ENCODE results near the gene DGKI. TPM values are rescaled to one million over a fixed set of nuclear protein-coding genes. Genes with fewer than 3 reads are reported as not detected.

The DGKI gene
- total and polyA plus RNA-seq, 2 of the 4 experiments (the other 2 are of a cell fraction): 3.9 to 15.8 TPM

GRCh38 chr7:137789215-137789882 lies 57.4 kb downstream of the DGKI start:
- no peak for ATAC-seq (ENCODE audit: low read depth)
- in situ Hi-C loops (cut with MboI; ENCODE audit: low sequenced_read_pairs): no loop called here

More at GRCh38 chr7:137789215-137789882, 57.4 kb downstream of the DGKI start:
- no peaks in the 10 kb centered on the region for H3K36me3 ChIP-seq (ENCODE audit: control insufficient read depth, insufficient read depth, low read length)
- no peaks in the 10 kb centered on the region for H3K9me1 ChIP-seq (ENCODE audit: insufficient read depth, low read length)
- H3K4me1 ChIP-seq (ENCODE audit: control insufficient read depth, insufficient read depth, low read length): no peaks in the 10 kb centered on the region
- no peak overlapping the region for H2BK5ac ChIP-seq (ENCODE audit: low read depth, low read length, poor library complexity, severe bottlenecking)
- ChIA-PET CTCF (no interaction called here), POLR2A (ENCODE audit: unreplicated experiment) (no interaction called here)
- H3K27me3 ChIP-seq (ENCODE audit: control insufficient read depth, insufficient read depth, low read length): no peaks in the 10 kb centered on the region
- TF ChIP-seq CTCF (conservative IDR thresholded peaks at IDR 0.05; ENCODE audit: low read depth, low read length): no peak
- TF ChIP-seq RCOR1 (IDR thresholded peaks at IDR 0.05; ENCODE audit: insufficient replicate concordance, low read length): no peak
- TF ChIP-seq USF2 (IDR thresholded peaks at IDR 0.05; ENCODE audit: low read depth, low read length): no peak
- TF ChIP-seq MXI1 (IDR thresholded peaks at IDR 0.05; ENCODE audit: borderline replicate concordance, low read depth, low read length): no peak
- TF ChIP-seq POLR2A (IDR thresholded peaks at IDR 0.05; ENCODE audit: low read depth, low read length): no peak
- TF ChIP-seq SMC3 (IDR thresholded peaks at IDR 0.05; ENCODE audit: low read depth, low read length): no peak
- no peak for TF ChIP-seq RAD21 (IDR thresholded peaks at IDR 0.05; ENCODE audit: low read length)
- TF ChIP-seq CHD1 (IDR thresholded peaks at IDR 0.05; ENCODE audit: low read depth, low read length): no peak
- no peak for TF ChIP-seq MAFK (IDR thresholded peaks at IDR 0.05; ENCODE audit: low read depth, low read length)
- TF ChIP-seq CEBPB (IDR thresholded peaks at IDR 0.05; ENCODE audit: low read depth, low read length): no peak
- no peak for TF ChIP-seq RFX5 (IDR thresholded peaks at IDR 0.05; ENCODE audit: low read depth, low read length)
- no peak for TF ChIP-seq FOS (IDR thresholded peaks at IDR 0.05; ENCODE audit: low read depth, low read length)
- TF ChIP-seq BHLHE40 (IDR thresholded peaks at IDR 0.05; ENCODE audit: low read depth, low read length): no peak
- TF ChIP-seq NFE2L2 (IDR thresholded peaks at IDR 0.05; ENCODE audit: low read depth, low read length): no peak
- TF ChIP-seq MAZ (IDR thresholded peaks at IDR 0.05; ENCODE audit: borderline replicate concordance, low read depth, low read length): no peak
- no peak for TF ChIP-seq ELK1 (IDR thresholded peaks at IDR 0.05; ENCODE audit: borderline replicate concordance, low read depth, low read length)
- H2BK20ac ChIP-seq (ENCODE audit: low read depth, low read length): no peak overlapping the region
- H3K56ac ChIP-seq (ENCODE audit: extremely low read depth, insufficient read depth, low read length): no peak overlapping the region
- no peak overlapping the region for H3K23ac ChIP-seq (ENCODE audit: low read depth, low read length)
- H3K9ac ChIP-seq (ENCODE audit: low read depth, low read length): no peak overlapping the region
- no peak overlapping the region for H2AK9ac ChIP-seq (replicated peaks; ENCODE audit: low read depth, low read length, poor library complexity)
- H4K5ac ChIP-seq (ENCODE audit: low read depth, low read length): no peak overlapping the region
- no peak overlapping the region for H4K8ac ChIP-seq (ENCODE audit: low read depth in 2 of 2, low read length in 2 of 2)
- no peak overlapping the region for H3K4me3 ChIP-seq (ENCODE audit: insufficient read depth, low read depth, low read length)
- no peak overlapping the region for H2AK5ac ChIP-seq (ENCODE audit: low read depth, low read length)
- peaks cover 0 to 9% of the 10 kb centered on the region in 2 experiments; a peak in 2 of 4 replicates for H3K79me1 ChIP-seq (ENCODE audit: low read depth in 1 of 2, low read length in 2 of 2)
- H3K9me3 ChIP-seq (ENCODE audit: control insufficient read depth, insufficient read depth, low read length): no peaks in the 10 kb centered on the region; the same call in 1 of the 2 replicates
- no peak overlapping the region for H2AFZ ChIP-seq (replicated peaks; ENCODE audit: low read length, poor library complexity)
- H3K14ac ChIP-seq (replicated peaks; ENCODE audit: low read depth, low read length): no peak overlapping the region
- H3K4ac ChIP-seq (ENCODE audit: low read depth, low read length): no peak overlapping the region
- BruUV-seq (replicated peaks): no TSS peak
- no peak overlapping the region for H2BK120ac ChIP-seq (ENCODE audit: low read depth, low read length)
- intact Hi-C loops (cut with micrococcal nuclease) (no loop called here), dilution Hi-C loops (cut with HindIII; ENCODE audit: low sequenced_read_pairs, unreplicated experiment) (no loop called here)
- H3K18ac ChIP-seq (ENCODE audit: low read depth, low read length): no peak overlapping the region
- H2BK15ac ChIP-seq (ENCODE audit: low read depth, low read length): no peak overlapping the region
- no peak overlapping the region for H3K27ac ChIP-seq (ENCODE audit: insufficient read depth, low read length)
- no peak overlapping the region for H3K4me2 ChIP-seq (ENCODE audit: low read depth, low read length)
- no peak overlapping the region for H4K91ac ChIP-seq (ENCODE audit: insufficient read depth, low read depth, low read length)
- no peak for DNase-seq
- WGBS, 2 experiments (ENCODE audit: extremely low coverage in 2 of 2, insufficient read length in 1 of 2): no CpG with 5 or more reads among the region's 4 CpGs
- no peaks in the 10 kb centered on the region for H4K20me1 ChIP-seq (ENCODE audit: insufficient read depth, low read length)
